Activated T-cell treated with anti-CD3 and anti-CD28 coated beads for 48 hours (primary cell): ENCODE results near the gene MUC5B.
"Not testable (repeated sequence)": the region's sequence is repeated elsewhere in the genome, so short reads cannot be mapped to it uniquely, and the experiment has no call there.

Source experiments
- DNase-seq: peaks from one replicate; pipeline ENCODE4 v3.0.0-alpha.2; 2020; ENCODE audit warnings: low read depth

MUC5B gene, protein sequence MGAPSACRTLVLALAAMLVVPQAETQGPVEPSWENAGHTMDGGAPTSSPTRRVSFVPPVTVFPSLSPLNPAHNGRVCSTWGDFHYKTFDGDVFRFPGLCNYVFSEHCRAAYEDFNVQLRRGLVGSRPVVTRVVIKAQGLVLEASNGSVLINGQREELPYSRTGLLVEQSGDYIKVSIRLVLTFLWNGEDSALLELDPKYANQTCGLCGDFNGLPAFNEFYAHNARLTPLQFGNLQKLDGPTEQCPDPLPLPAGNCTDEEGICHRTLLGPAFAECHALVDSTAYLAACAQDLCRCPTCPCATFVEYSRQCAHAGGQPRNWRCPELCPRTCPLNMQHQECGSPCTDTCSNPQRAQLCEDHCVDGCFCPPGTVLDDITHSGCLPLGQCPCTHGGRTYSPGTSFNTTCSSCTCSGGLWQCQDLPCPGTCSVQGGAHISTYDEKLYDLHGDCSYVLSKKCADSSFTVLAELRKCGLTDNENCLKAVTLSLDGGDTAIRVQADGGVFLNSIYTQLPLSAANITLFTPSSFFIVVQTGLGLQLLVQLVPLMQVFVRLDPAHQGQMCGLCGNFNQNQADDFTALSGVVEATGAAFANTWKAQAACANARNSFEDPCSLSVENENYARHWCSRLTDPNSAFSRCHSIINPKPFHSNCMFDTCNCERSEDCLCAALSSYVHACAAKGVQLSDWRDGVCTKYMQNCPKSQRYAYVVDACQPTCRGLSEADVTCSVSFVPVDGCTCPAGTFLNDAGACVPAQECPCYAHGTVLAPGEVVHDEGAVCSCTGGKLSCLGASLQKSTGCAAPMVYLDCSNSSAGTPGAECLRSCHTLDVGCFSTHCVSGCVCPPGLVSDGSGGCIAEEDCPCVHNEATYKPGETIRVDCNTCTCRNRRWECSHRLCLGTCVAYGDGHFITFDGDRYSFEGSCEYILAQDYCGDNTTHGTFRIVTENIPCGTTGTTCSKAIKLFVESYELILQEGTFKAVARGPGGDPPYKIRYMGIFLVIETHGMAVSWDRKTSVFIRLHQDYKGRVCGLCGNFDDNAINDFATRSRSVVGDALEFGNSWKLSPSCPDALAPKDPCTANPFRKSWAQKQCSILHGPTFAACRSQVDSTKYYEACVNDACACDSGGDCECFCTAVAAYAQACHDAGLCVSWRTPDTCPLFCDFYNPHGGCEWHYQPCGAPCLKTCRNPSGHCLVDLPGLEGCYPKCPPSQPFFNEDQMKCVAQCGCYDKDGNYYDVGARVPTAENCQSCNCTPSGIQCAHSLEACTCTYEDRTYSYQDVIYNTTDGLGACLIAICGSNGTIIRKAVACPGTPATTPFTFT (N-terminal part only)

DNA sequence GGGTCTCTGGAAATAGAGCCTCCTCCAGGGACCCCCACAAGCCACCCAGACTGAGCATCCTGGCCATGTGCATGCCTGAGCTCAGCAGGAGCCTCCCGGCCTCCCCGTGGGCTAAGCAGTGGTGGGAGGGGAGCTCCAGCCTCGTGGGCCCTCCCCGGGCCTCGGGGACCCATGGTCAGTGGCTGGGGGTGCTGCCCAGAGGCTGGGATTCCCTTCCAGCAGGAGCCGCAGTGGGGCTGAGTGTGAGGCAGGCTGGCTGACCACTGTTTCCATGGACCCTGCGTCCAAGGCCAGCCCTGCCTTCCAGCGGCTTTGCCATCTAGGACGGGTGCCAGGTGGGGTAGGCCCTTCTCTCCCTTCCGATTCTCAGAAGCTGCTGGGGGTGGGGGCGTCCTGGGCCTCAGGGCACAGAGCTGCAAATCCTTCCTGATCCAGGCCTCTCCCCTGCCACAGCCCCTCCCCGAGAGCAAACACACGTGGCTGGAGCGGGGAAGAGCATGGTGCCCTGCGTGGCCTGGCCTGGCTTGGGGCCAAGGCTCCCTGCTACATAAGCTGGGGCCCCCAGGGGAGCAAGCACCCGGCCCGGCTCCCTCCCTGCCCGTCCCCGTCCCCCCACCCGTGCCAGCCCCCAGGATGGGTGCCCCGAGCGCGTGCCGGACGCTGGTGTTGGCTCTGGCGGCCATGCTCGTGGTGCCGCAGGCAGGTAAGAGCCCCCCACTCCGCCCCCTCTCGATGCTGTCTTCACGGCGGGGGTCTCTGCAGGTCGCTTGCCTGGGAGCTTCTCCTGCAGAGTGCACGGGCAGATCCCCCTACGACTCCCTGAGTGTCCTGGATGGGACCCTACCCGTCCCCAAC lies at the start of gene MUC5B:
Gene MUC5B, plus strand, starts transcription at position 576 of the 855 bp plus-strand sequence. Its CDS starts 58 bp downstream, at position 634.
- DNase-seq = no peak

DNA sequence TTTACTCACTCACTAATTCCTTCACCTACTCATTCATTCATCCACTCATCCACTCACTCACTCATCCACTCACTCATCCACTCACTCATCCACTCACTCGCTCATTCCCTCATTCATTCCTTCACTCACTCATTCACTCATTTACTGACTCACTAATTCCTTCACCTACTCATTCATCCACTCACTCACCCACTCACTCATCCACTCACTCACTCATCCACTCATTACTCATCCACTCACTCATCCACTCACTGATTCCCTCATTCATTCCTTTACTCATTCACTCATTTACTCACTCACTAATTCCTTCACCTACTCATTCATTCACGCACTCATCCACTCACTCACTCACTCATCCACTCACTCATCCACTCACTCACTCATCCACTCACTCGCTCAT lies 49.5 kb upstream of the MUC5B start:
- DNase-seq = not testable (repeated sequence)

- DNase-seq = no peak
Measured at GRCh38 chr11:1174441-1175370, 48.2 kb upstream of the MUC5B start.

DNA sequence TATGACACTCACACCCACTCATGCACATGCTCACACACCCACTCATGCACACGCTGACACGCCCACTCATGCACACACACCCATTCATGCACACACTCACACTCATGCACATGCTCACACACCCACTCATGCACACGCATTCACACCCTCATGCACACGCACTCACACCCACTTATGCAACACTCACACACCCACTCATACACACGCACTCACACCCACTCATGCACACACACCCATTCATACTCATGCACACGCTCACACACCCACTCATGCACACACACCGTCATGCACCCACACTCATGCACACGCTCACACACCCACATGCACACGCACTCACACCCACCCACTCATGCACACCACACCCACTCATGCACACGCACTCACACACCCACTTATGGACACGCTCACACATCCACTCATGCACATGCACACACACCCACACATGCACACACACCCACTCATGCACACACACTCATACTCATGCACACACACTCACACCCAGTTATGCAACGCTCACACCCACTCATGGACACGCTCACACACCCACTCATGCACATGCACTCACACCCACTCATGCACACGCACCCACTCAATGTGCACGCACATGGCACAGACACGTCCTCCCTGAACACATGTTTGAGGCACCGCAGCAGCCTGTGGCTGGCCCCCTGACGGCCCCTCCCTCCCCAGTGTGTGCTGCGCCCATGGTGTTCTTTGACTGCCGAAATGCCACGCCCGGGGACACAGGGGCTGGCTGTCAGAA lies 47.2 kb upstream of the MUC5B start:
- DNase-seq = no peak

DNA sequence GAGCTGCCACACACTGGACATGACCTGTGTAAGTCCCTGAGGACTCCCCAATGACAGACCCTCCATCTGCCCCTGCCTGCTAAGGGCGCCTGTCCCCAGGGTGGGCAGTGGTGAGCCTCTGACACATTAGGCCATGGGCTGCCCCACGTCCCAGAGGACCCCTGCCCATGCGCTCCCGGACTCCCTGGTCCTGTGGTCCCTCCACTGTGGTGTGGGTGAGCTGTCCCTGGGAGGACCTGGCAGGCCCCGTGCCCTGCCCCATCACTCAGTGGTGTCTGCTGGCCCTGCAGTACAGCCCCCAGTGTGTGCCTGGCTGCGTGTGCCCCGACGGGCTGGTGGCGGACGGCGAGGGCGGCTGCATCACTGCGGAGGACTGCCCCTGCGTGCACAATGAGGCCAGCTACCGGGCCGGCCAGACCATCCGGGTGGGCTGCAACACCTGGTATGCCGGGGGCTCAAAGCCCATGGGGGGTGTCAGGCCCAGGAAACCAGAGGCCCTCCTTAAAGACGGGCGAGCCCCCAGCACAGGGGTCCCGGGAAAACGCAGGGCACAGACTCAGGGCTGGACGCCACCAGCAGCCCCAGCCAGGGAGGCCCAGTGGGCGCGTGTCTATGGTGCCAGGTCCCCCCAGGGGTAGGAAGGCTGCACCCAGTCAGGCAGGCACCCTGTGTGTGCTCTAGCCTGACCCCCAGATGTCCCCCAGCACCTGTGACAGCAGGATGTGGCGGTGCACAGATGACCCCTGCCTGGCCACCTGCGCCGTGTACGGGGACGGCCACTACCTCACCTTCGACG lies 46.4 kb upstream of the MUC5B start:
- no peak for DNase-seq

GRCh38 chr11:1177020-1177770 lies 45.7 kb upstream of the MUC5B start:
- DNase-seq = no peak

DNA sequence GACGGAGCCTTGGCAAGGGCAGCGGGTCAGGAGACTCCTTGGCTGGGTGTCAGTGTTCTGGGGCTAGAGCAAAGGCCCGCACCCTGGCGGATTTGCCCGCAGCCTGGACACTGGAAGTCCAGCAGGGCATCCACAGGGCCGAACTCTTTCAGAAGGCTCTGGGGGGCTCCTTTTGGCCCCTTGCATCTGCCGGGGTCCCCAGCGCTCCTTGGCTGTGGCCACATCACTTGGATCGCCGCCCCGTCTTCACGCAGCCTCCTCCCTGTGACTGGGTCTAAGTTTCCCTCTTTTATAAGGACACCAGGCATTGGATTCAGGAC lies 45.1 kb upstream of the MUC5B start:
- no peak for DNase-seq

- no peak for DNase-seq
Measured at GRCh38 chr11:1178201-1178885, 44.5 kb upstream of the MUC5B start.

- DNase-seq = no peak
Measured at GRCh38 chr11:1178906-1179305, 44.0 kb upstream of the MUC5B start.

- no peak for DNase-seq
Measured at GRCh38 chr11:1179641-1180040, 43.2 kb upstream of the MUC5B start.

GRCh38 chr11:1180171-1180570 lies 42.7 kb upstream of the MUC5B start:
- DNase-seq = no peak

GRCh38 chr11:1180947-1181391 lies 41.9 kb upstream of the MUC5B start:
- DNase-seq = no peak

GRCh38 chr11:1181420-1181819 lies 41.4 kb upstream of the MUC5B start:
- no peak for DNase-seq

DNA sequence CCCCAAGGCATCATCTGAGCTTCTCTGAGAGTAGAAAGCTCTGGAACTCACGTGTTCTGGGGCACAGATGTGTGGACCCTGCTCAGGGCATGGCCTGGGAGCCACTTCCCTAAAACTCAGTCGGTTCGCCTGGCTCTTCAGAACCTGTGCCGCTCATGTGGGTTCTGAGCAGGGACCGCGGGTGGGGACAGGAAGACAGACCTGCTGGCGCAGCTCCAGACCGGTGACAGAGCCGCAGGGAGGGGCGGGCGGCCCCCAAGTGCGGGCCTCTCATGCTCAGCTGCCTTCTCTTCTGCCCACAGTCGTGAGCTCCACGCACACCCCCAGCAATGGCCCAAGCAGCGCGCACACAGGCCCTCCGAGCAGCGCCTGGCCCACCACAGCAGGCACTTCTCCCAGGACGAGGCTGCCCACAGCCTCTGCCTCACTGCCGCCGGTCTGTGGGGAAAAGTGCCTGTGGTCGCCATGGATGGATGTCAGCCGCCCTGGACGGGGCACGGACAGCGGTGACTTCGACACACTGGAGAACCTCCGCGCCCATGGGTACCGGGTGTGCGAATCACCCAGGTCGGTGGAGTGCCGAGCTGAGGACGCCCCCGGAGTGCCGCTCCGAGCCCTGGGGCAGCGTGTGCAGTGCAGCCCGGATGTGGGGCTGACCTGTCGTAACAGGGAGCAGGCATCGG lies 40.9 kb upstream of the MUC5B start:
- no peak for DNase-seq

DNA sequence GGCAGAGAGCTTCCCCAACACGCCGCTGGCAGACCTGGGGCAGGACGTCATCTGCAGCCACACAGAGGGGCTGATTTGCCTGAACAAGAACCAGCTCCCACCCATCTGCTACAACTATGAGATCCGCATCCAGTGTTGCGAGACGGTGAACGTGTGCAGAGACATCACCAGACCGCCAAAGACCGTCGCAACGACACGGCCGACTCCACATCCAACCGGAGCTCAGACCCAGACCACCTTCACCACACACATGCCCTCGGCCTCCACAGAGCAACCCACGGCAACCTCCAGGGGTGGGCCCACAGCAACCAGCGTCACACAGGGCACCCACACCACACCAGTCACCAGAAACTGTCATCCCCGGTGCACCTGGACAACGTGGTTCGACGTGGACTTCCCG lies 38.7 kb upstream of the MUC5B start:
- not testable (repeated sequence) for DNase-seq

DNA sequence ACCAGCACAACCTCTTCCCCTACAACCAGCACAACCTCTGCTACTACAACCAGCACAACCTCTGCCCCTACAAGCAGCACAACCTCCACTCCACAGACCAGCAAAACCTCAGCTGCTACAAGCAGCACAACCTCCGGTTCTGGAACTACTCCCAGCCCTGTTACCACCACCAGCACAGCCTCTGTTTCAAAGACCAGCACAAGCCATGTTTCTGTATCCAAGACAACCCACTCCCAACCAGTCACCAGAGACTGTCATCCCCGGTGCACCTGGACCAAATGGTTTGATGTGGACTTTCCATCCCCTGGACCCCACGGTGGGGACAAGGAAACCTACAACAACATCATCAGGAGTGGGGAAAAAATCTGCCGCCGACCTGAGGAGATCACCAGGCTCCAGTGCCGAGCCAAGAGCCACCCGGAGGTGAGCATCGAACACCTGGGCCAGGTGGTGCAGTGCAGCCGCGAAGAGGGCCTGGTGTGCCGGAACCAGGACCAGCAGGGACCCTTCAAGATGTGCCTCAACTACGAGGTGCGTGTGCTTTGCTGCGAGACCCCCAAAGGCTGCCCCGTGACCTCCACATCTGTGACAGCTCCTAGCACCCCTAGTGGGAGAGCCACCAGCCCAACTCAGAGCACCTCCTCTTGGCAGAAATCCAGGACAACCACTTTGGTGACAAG lies 34.3 kb upstream of the MUC5B start:
- not testable (repeated sequence) for DNase-seq
